Measurements from ENCODE around the gene SIPA1L3.

Gene SIPA1L3

GRCh38 chr19:38111898-38112297, 204.9 kb downstream of the SIPA1L3 start:
- no peak for DNase-seq (ENCODE audit: extremely low read depth, low read depth)
- no peak overlapping the region for H3K4me3 ChIP-seq (replicated peaks; ENCODE audit: low read depth, low read length)
- TF ChIP-seq CTCF (IDR thresholded peaks at IDR 0.05; ENCODE audit: low read depth, low read length, missing control alignments) = no peak

- no peak for TF ChIP-seq CTCF (IDR thresholded peaks at IDR 0.05; ENCODE audit: low read depth, low read length, missing control alignments)
- DNase-seq (ENCODE audit: extremely low read depth, low read depth) = no peak
- no peak overlapping the region for H3K4me3 ChIP-seq (replicated peaks; ENCODE audit: low read depth, low read length)
These were observed 207.6 kb downstream of the SIPA1L3 start for GRCh38 chr19:38114651-38115050.

- no peak overlapping the region for H3K4me3 ChIP-seq (replicated peaks; ENCODE audit: low read depth, low read length)
- TF ChIP-seq CTCF (IDR thresholded peaks at IDR 0.05; ENCODE audit: low read depth, low read length, missing control alignments) = no peak
- DNase-seq (ENCODE audit: extremely low read depth, low read depth) = no peak
These were observed 208.3 kb downstream of the SIPA1L3 start for GRCh38 chr19:38115271-38115802.

GRCh38 chr19:38118176-38118575, 211.2 kb downstream of the SIPA1L3 start:
- no peak for TF ChIP-seq CTCF (IDR thresholded peaks at IDR 0.05; ENCODE audit: low read depth, low read length, missing control alignments)
- no peak for DNase-seq (ENCODE audit: extremely low read depth, low read depth)
- H3K4me3 ChIP-seq (replicated peaks; ENCODE audit: low read depth, low read length) = no peak overlapping the region

GRCh38 chr19:38120471-38121025, 213.5 kb downstream of the SIPA1L3 start:
- TF ChIP-seq CTCF (IDR thresholded peaks at IDR 0.05; ENCODE audit: low read depth, low read length, missing control alignments) = no peak
- no peak for DNase-seq (ENCODE audit: extremely low read depth, low read depth)
- H3K4me3 ChIP-seq (replicated peaks; ENCODE audit: low read depth, low read length) = no peak overlapping the region

GRCh38 chr19:38122402-38123093, 215.5 kb downstream of the SIPA1L3 start:
- no peak for TF ChIP-seq CTCF (IDR thresholded peaks at IDR 0.05; ENCODE audit: low read depth, low read length, missing control alignments)
- no peak overlapping the region for H3K4me3 ChIP-seq (replicated peaks; ENCODE audit: low read depth, low read length)
- no peak for DNase-seq (ENCODE audit: extremely low read depth, low read depth)

Measured in HFF-Myc (cell line).